Activated CD4-positive, alpha-beta T cell treated with anti-CD3 and anti-CD28 coated beads, Interleukin-2, amount 50 U/mL, for 48 hours (primary cell): ENCODE measurements around the gene C1orf159.
"Not testable (repeated sequence)": the region's sequence is repeated elsewhere in the genome, so short reads cannot be mapped to it uniquely, and the experiment has no call there.

Experiments used
- DNase-seq, 2 experiments: peaks; one replicate each; pipeline ENCODE4 v3.0.0-alpha.2; 2020

The C1orf159 gene

GRCh38 chr1:1063945-1064831, 51.7 kb downstream of the C1orf159 start:
- DNase-seq = peak; percentile 92 to 94

- DNase-seq = no peak
These were observed 52.5 kb downstream of the C1orf159 start for GRCh38 chr1:1063261-1063944.

GRCh38 chr1:1062348-1063163, 53.3 kb downstream of the C1orf159 start:
- DNase-seq = no peak

- no peak for DNase-seq
These were observed 54.1 kb downstream of the C1orf159 start for GRCh38 chr1:1061682-1062345.

GRCh38 chr1:1060281-1061000, 55.4 kb downstream of the C1orf159 start:
- no peak for DNase-seq

- peak; percentile 95 to 96 for DNase-seq
These were observed 56.2 kb downstream of the C1orf159 start for GRCh38 chr1:1059494-1060280.

GRCh38 chr1:1058921-1059493, 56.9 kb downstream of the C1orf159 start:
- DNase-seq = peak in 1 of 2 experiments; percentile 66

- no peak for DNase-seq
These were observed 57.6 kb downstream of the C1orf159 start for GRCh38 chr1:1058088-1058905.

- not testable (repeated sequence) for DNase-seq
These were observed 58.2 kb downstream of the C1orf159 start for GRCh38 chr1:1057769-1058087.

- no peak for DNase-seq
These were observed 59.8 kb downstream of the C1orf159 start for GRCh38 chr1:1055841-1056736.

GRCh38 chr1:1054971-1055370, 60.9 kb downstream of the C1orf159 start:
- DNase-seq = no peak

GRCh38 chr1:1054099-1054700, 61.7 kb downstream of the C1orf159 start:
- no peak for DNase-seq

GRCh38 chr1:1053682-1054081, 62.2 kb downstream of the C1orf159 start:
- no peak for DNase-seq

- no peak for DNase-seq
These were observed 62.9 kb downstream of the C1orf159 start for GRCh38 chr1:1053022-1053421.

GRCh38 chr1:1052003-1052840, 63.7 kb downstream of the C1orf159 start:
- DNase-seq = no peak

- DNase-seq = no peak
These were observed 64.6 kb downstream of the C1orf159 start for GRCh38 chr1:1051127-1051810.

GRCh38 chr1:1050577-1051052, 65.3 kb downstream of the C1orf159 start:
- no peak for DNase-seq
